Left hindlimb (tissue), 1 donor: ENCODE results near the gene ARHGAP12.
"Not testable (repeated sequence)": the region's sequence is repeated elsewhere in the genome, so short reads cannot be mapped to it uniquely, and the experiment has no call there.

ENCODE experiments used
- DNase-seq: peaks from one replicate; pipeline ENCODE4 v3.0.0-alpha.2; 2018

The ARHGAP12 gene

DNA sequence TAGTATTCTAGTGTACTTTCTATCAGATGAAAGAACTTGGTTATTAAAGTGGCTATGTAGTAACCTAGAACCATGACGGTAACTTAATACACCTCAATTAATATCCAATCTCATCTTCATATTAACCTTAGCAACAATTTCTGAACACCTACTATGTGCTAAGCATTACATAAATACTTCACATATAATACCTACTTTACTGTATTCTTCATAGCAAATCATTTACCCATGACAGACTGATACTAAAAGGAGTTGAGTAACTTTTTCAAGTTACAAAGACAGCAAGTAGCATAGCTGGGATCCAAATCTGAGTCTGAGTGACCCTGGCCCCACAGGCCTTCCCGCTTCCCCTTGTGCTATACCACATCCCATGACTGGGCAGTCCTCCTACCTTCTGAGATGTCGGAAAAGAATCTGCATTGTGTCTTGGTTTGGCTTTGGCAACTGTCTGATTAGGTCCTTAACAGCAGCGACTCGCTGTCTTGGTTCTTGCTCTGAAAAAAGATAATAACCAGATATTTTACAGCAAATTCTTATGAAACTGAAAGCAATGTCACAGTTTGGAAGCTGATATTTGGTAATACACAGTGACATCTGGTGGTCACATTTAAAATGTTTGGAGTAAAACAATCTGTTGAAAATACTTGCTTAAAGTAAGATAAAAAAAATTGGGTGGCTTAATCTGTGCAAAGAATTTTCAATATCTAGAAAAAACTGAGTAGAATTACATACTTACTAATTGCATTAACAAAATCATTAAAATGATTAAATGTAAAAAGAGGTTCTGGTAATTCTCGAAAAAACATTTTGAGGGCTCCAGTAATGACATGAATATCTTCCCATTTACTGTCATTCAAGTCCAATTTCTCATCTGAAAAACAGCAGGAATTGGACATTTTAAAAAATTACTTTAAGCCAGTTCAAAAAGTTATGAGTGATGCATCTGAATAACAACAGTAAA, 120.1 kb downstream of the ARHGAP12 start:
- peak; percentile 45 for DNase-seq

DNA sequence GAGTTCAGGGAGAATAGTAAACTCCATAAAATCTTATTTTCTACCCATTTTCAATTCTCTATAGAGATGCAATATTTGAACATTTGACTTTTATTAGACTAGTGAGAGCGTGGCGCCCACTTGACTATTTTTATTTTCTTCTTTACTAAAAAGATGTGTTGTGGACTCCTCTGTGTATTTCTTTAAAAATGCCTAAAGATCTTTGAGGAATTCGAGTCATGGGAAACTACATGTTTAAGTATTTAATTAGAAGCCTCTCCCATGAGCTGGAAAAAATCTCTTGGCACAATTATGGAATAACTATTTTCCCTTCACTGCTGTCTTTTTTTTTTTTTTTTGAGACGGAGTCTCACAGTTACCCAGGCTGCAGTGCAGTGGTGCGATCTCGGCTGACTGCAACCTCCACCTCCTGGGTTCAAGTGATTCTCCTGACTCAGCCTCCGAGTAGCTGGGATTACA, 124.2 kb downstream of the ARHGAP12 start:
- DNase-seq: no peak

DNA sequence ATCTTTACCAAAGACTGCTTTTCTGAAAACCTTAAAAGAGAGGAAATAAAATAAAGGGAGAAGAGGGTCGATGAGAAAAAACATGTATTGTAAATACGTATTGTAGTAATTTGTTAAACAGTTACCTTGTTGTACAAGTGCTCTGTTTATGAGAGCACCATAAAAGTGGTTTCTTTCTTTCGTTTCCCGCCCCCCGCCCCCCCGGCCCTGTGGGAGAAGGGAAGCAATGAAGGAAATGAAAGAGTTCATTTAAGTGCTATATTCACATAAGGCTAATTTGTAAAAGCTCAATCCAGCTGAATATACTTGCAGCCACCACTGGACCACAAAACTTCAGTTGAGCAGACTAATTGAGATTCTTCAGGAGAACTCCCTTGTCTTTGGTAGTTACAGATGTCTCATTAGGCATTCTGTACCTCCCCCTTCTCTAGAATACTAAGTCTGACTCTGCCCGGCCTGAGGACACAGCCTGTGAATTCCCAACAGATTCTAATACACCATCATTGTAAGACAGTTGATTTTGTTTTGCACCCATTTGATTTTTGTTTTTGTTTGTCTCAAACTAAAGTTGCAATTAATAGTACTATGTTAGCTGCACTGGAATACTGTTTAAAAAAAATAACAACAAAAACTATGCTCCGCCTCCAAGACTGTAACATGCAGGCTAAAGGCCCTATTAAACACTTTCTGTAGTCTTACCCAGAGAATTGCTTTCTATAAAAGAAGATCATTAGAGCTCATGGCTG, 124.9 kb downstream of the ARHGAP12 start:
- no peak for DNase-seq

DNA sequence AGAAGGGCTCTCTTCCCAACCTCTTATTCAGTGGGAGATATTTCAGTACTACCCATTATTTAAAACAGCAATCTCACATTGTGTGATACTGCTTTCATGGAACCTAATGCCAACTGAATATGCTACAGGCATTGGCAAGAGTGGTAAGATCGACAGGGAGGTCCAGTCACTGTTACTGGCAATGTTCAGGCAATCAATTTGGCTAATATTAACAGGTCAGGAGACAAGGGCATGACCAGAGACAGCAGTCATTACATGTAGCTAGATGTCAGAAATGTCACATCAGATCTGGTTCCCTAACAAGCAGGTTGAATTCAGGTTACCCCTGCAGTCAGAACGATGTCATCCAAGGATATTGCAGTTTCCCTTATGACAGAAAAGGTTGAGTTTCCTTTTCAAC, 129.4 kb downstream of the ARHGAP12 start:
- no peak for DNase-seq

DNA sequence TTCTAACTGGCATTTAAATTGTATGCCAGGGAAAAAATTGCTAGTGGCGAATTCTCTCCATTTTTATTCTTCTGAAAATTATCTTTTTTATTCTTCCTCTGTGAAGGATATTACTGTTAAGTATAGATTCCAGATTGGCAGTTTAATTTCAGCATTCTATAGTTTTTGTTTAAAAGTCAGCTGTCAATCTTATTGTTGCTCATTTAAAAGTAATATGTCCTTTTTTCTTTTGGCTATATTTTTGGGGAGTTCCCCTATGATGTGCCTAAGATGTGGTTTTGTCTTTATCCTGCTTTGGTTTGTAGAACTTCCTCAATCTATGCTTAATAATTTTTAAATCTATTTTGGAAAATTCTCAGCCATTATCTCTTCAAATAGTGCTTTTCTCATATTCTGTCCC, 135.9 kb downstream of the ARHGAP12 start:
- DNase-seq: no peak

DNA sequence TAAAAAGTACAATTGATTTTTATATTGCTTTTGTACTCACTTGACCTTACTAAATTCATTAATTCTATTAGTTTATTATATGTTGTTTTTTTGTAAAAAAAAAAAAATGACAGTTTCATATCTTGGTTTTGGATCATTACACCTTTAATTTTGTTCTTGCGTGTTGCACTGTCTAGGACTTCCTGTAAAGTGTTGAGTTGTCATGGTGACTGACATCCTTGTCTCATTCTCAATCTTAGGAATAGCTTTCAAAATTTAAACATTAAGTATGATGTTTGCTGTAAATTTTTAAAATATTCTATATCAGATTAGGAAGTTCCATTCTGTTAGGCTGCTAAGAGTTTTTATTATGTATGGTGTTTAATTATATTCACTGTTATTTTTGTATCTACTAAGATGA, 139.1 kb downstream of the ARHGAP12 start:
- DNase-seq: no peak

DNA sequence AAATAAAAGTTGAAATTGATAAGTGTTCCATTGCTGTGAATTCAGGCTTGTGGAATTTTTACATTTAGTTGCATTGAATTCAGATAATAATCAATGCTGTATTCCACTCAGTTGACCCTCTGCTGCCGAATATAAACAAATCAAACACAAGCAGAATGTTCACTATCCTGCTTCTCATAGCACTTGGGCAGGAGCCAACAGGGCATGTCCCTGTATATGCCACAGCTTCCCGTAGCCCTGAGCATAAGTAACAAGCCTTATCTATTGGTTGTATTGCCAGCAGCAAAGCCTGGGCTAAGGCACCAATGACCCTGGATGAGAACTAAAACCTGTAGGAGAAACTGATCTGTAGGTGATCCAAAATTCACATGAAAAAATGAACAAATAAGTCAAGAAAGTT, 145.9 kb downstream of the ARHGAP12 start:
- DNase-seq: no peak

DNA sequence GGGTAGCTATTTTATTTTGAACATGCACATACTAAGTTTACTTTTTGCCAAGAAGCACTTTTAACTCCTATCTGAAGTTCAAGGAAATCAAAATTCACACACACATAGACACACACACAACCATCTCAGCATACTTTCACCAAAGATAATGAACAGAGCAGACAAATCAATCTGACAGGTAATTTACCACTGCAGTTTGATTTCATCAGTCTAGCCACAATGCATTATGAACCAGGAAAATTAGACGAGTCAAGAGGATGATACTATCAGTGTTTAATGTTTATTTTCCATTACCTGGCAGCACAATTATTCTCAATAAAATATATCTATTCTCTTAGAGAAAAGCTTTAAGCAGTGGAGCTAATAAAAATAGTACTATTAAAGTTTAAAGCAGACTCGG, 147.9 kb downstream of the ARHGAP12 start:
- DNase-seq: no peak

DNA sequence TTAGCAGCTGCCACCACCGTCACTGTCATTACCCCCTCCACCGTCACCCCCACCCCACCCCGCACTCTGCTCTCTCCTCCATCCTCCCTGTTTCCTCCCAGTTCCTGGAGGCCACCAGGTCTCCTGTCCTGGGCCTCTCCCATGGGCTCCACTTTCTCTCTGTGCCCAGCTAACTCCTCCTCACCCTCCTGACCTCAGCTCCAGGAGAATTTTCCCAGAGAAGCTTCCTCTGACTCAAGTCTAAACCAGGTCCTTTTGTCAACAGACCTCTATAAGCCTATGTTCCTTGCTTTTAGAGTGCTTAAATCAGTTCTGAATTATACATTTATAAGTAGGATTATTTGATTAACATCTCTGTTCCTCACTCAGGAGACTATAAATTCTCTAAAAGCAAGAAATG, 150.0 kb downstream of the ARHGAP12 start:
- DNase-seq: no peak

DNA sequence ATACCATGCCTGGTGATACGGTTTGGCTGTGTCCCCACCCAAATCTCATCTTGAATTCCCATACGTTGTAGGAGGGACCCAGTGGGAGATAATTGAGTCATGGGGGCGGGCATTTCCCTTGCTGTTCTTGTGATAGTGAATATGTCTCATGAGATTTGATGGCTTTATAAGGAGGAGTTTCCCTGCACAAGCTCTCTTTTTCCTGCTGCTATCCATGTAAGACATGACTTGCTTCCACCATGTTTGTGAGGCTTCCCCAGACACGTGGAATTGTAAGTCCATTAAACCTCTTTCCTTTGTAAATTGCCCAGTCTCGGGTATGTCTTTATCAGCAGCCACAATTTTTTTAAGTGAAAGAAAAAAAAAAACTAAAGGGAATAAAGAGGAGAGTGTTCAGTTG, 152.5 kb downstream of the ARHGAP12 start:
- DNase-seq: no peak

DNA sequence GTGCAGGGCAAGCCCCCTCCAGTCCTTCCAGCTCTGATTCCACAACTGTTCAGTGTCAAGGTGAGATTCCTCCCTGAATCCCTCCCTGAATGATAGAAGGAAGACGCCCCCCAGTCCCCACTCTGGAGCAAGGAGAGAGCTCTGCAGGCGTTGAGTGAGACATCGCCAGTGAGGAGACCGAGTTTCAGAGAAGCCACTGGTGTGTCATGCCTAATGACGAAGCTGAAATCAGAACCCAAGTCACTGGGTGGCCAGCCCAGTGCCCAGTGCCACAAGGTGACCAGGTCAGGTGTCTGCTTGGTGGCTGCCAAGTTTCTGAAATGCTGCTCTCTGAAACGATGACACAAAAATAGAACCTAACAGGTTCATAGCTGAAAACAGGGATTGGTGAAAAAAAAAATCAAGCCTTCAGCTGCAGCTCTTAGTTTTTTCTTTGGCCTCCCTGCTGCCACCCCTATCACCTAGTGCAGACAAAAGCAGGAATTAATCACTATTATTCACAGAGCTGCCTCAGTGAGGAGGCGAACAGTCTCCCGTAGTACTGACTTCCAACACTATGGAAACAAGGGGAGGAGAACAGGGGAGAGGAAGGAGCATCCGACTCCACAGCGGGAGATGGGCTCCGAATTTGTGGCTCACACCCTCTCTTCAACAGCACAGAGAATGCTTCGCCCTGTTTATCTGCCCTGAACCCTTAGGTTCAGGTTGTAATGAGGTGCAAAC, 153.5 kb downstream of the ARHGAP12 start:
- no peak for DNase-seq

DNA sequence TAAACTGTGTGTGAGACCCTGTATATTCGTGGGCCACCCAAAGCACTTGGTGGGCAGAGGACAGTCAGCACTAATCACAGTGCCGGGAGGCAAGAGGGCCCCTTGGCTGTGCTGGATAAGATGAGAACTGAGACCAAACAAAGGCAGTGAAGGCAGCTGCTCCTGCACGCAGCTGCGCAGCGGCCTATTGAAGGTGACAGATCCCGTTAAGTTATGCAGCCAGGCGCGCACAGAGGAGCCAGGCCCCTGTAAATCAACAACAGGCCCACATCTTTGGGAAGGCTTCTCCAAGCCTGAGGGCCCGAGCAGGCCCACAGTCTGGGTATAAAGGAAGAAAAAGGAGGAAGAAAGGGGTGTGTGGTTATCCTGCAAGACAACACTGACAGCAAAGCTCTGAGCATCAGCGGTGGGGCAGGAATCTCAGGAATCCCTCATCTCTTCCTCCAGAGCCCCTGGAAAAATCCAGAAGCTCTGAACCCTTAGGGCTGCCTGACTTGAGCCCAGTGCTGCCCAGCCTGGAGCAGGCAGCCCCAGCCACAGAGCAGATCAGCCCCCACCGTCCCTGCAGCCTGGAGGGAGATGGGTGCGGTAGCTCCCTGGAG, 154.2 kb downstream of the ARHGAP12 start:
- peak; percentile 77 for DNase-seq

DNA sequence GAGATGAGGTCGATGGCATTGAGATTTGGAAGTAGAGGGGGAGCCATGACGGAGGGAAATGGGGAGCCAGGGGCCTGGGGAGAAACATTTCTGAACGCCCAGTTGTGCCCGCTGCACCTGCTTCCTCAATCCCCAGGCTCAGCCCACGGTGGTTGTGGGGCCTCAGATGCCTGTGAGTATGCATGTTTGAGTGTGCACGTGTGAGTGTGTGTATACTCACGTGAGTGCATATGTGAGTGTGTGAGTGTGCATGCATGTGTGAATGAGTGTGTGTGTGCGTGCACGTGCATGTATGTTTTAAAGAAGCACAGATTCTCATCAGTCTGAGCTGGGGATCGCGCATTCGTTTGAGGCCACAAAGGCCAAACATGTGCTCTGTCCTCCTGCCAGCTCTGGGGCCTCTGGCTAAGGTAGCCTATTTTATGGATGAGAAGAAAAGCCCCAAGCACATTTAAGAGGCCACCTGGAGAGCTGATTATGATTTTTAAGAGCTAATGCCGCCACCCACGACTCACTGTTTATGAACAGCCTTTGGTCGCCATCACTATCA, 154.8 kb downstream of the ARHGAP12 start:
- DNase-seq: no peak

DNA sequence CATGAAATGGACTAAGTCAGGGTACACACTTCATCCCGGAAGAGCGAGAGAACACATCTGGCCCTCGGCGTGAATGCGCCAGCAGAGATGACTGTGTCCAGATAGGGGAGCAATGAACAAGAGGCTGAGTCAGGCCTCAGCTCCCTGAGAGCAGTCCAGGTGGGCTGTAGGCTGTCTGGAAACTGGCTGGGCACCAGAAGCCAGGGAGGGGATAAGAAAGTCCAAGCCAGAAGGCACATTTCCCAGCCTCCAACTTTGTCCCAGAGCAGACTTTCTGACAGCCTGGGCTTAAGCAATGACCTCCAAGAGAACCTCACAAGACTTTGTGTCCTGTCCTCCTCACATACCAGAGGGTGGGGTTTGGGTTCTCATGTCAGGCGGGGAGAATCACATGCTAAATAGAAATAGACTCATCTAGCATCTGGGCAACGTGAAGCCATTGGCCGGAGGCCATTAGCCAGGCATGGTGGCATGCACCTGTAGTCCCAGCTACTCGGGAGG, 157.2 kb downstream of the ARHGAP12 start:
- no peak for DNase-seq

DNA sequence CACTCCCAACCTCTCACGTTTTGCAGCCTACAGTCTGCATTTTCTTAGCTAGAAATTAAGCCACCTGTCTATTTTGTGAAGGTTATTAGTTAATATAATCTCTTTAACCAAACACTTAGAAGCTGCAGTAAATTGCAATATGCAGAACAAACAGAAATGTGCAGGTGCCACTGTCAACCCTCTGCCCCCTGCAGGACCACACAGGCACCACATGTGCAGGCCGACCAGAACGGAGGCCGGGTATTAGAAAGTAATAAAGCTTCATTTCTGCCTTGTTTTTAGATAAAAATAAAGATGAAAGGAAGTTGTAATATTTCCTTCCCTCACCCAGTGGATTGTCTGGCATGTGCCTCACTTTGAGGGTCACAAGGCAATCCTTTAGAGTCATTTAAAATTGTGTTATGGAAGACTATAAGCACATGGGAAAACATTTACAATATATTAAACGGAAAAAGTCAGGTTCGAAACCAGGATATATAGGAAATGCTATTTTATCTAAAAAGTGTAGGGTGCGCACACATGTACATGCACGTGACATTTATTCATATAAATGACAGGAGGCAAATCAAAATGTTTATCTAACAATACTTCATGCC, 158.2 kb downstream of the ARHGAP12 start:
- DNase-seq: no peak

DNA sequence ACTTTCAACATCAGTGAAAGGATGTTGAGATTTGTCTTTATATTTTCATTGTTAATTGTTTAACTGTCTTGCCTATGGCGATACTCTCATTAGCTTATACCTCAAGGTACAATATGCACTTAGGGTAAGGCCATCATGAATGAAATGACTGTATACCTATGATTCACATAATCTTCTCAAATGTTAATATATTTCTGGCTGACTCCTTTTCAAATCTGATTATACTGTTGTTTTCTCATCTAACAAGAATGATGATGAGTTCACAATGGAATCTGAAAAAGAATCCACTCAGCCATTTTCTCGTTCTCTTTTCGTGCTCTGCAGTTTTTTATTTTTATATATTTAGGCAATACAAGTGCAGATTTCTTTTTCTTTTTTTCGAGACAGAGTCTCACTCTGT, 159.1 kb downstream of the ARHGAP12 start:
- no peak for DNase-seq

DNA sequence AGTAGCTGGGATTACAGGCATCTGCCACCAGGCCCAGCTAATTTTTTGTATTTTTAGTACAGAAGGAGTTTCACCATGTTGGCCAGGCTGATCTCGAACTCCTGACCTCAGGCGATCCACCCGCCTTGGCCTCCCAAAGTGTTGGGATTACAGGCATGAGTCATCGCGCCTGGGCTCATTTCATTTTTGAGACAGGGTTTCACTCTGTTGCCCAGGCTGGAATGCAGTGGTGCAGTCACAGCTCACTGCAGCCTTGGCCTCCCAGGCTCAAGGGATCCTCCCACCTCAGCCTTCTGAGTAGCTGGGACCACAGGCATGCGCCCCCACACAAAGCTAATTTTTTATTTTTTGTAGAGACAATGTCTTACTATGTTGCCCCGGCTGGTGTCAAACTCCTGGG, 159.7 kb downstream of the ARHGAP12 start:
- DNase-seq: not testable (repeated sequence)

DNA sequence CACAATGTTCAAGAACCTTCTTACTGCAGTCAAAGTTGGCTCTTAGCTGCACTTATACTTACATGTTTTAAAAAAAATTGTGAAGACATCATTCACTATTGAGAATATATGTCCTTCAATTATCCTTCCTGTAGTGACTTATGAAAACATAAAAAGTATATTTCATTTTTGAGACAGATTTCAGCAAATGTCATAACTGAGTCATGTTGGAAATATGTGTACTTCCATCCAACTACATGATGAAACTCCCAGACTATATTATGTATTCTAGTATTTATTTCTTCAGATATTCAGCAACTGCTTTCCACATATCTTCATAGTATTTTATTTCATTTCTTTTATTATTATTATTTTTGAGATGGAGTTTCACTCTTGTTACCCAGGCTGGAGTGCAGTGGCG, 160.2 kb downstream of the ARHGAP12 start:
- DNase-seq: no peak

DNA sequence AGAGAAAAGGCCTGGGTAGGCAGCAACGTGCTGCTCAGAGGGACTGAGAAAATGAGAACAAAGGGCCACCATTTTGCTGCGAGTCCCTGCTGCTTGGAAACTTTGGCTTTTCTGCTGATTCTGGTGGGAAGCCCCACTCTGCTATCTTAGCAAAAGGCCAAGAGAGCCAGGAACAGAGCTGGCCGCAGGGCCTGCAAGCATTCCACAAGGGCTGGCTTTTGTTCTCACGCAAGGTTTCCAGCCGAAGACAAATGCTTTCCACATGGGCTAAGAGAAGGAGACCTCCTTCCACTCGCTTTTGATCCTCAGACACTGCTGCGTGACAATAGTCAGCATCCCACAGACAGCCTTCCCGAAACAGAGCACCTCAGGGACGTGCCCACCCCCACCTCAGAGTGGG, 163.1 kb downstream of the ARHGAP12 start:
- no peak for DNase-seq

DNA sequence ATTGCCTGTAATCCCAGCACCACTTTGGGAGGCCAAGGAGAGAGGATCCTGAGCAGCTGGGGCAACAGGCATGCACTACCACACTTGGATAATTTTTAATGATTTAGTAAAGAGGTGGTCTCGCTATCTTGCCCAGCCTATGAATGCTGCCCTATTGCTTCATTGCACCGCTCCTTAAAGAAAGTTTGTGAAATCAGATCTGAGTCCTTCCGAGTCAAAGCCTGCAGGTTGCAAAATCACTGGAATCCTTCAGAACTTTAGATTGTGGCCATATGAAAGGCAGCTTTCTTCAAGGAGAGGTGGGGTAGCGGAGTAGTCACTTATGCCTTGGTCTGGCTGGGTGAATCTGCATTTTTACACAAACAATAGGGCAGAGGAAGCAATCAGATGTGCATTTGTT, 166.3 kb downstream of the ARHGAP12 start:
- no peak for DNase-seq

DNA sequence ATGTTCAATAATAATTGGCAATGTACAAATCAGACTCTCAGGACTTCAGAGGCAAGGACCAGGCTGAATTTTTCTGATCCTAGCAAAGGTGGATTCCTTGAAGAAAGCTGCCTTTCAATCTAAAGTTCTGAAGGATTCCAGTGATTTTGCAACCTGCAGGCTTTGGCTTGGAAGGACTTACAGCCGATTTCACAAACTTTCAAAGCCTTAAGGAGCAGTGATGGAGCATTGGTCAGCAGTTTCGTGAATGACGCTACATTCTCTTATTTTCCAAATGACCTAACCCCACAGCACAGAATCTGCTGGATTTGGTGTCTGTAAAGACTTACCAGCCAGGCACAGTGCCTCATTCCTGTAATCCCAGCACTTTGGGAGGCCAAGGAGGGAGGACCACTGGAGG, 167.5 kb downstream of the ARHGAP12 start:
- no peak for DNase-seq

DNA sequence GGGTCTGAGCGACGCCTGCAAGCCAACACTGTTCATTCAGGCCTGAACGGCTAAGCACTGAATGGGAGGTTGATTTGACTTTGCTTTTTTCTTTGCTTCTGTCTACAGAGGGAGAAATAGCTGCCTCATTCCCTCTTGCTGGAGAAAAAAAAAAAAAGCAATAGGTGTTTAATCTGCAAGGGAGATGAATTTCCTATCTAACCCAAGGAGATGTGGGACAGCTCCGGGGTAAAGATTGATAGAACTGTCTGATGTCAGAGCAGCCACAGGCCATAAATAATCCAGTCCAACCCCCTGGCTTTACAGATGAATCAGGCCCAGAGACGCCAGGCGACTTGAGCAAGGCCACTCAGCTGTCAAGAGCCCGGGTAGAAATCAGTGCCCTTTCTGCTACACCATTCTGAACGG, 168.0 kb downstream of the ARHGAP12 start:
- no peak for DNase-seq
